Measurements from ENCODE around the gene PHF10.
A peak's percentile ranks its signal among the peaks of the same experiment; 100 is the strongest.
"Not testable (repeated sequence)": the region's sequence is repeated elsewhere in the genome, so short reads cannot be mapped to it uniquely, and the experiment has no call there.

PHF10 gene

GRCh38 chr6:169701311-169701953 is 22.9 kb downstream of the PHF10 start:
- Histone ChIP-seq H3K27ac (replicated peaks) (peak overlapping the region; percentile 88), H3K27me3 (ENCODE audit: insufficient read depth, poor library complexity, severe bottlenecking) (no peaks in the 10 kb centered on the region), H3K4me3 (replicated peaks; ENCODE audit: insufficient read depth, low read length) (peak overlapping the region; percentile 94)
- TF ChIP-seq GABPA (IDR thresholded peaks at IDR 0.05; ENCODE audit: low read depth), result no peak
- TF ChIP-seq SPI1 (IDR thresholded peaks at IDR 0.05; ENCODE audit: borderline replicate concordance, low read depth), result no peak
- TF ChIP-seq, protein P1, sequence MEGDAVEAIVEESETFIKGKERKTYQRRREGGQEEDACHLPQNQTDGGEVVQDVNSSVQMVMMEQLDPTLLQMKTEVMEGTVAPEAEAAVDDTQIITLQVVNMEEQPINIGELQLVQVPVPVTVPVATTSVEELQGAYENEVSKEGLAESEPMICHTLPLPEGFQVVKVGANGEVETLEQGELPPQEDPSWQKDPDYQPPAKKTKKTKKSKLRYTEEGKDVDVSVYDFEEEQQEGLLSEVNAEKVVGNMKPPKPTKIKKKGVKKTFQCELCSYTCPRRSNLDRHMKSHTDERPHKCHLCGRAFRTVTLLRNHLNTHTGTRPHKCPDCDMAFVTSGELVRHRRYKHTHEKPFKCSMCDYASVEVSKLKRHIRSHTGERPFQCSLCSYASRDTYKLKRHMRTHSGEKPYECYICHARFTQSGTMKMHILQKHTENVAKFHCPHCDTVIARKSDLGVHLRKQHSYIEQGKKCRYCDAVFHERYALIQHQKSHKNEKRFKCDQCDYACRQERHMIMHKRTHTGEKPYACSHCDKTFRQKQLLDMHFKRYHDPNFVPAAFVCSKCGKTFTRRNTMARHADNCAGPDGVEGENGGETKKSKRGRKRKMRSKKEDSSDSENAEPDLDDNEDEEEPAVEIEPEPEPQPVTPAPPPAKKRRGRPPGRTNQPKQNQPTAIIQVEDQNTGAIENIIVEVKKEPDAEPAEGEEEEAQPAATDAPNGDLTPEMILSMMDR (IDR thresholded peaks at IDR 0.05; ENCODE audit: insufficient read depth, low read length), result no peak
- TF ChIP-seq REST (IDR thresholded peaks at IDR 0.05; ENCODE audit: insufficient replicate concordance, low read depth), result no peak
- no peak for TF ChIP-seq POLR2AphosphoS5 (IDR thresholded peaks at IDR 0.05; ENCODE audit: low read depth)
- DNase-seq (ENCODE audit: low read depth in 1 of 2, low spot score in 1 of 2), result no peak

- H3K4me3 ChIP-seq (replicated peaks; ENCODE audit: insufficient read depth, low read length), result peak overlapping the region; percentile 94
- DNase-seq (ENCODE audit: low read depth in 1 of 2, low spot score in 1 of 2), result peak; percentile 54 to 90
- no peaks in the 10 kb centered on the region for H3K27me3 ChIP-seq (ENCODE audit: insufficient read depth, poor library complexity, severe bottlenecking)
- peak overlapping the region; percentile 88 for H3K27ac ChIP-seq (replicated peaks)
- peak; percentile 93 for TF ChIP-seq SPI1 (IDR thresholded peaks at IDR 0.05; ENCODE audit: borderline replicate concordance, low read depth)
- no peak for TF ChIP-seq POLR2AphosphoS5 (IDR thresholded peaks at IDR 0.05; ENCODE audit: low read depth)
Measured at GRCh38 chr6:169700296-169700695, 24.0 kb downstream of the PHF10 start.

DNA sequence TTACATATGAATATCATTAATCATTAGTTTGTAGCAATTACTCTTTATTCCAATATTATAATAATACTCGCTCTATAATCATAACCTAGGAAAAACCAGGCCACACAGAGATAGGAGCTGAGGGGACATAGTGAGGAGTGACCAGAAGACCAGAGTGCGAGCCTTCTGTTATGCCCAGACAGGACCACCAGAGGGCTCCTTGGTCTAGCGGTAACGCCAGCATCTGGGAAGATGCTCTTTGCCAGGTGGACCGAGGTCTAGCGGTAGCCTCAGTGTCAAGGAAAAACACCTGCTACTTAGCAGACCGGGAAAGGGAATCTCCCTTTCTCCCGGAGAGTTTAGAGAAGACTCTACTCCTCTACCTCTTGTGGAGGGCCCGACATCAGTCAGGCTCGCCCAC is 27.2 kb downstream of the PHF10 start:
- H3K27ac ChIP-seq (replicated peaks); DNase-seq (ENCODE audit: low read depth in 1 of 2, low spot score in 1 of 2); H3K4me3 ChIP-seq (replicated peaks; ENCODE audit: insufficient read depth, low read length); H3K27me3 ChIP-seq (ENCODE audit: insufficient read depth, poor library complexity, severe bottlenecking): not testable (repeated sequence)

DNA sequence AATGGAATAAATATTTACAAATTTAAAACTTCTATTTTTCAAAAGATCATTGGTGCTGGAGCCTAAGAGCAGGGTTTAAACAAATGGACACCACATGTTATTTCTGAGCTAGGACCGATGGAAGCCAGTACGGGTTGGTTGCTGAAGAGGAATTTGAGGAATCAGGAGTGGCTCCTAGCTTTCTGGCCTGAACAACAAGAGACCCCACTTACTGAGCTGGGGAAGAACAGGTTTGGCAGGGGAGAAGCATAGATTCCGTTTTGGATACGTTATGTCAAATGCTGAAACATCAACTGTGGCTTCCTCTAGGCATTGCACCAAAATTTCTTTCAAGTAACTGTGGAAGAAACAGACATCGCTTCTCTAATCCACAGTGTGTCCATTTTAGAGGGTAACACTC is 29.2 kb downstream of the PHF10 start:
- Histone ChIP-seq H3K27me3 (ENCODE audit: insufficient read depth, poor library complexity, severe bottlenecking) (no peaks in the 10 kb centered on the region), H3K27ac (replicated peaks) (no peak overlapping the region), H3K4me3 (replicated peaks; ENCODE audit: insufficient read depth, low read length) (no peak overlapping the region)
- DNase-seq (ENCODE audit: low read depth in 1 of 2, low spot score in 1 of 2), result no peak
- no peak for TF ChIP-seq REST (IDR thresholded peaks at IDR 0.05; ENCODE audit: insufficient replicate concordance, low read depth)
- TF ChIP-seq SPI1 (IDR thresholded peaks at IDR 0.05; ENCODE audit: borderline replicate concordance, low read depth), result no peak
- no peak for TF ChIP-seq GABPA (IDR thresholded peaks at IDR 0.05; ENCODE audit: low read depth)
- TF ChIP-seq, protein P1 (IDR thresholded peaks at IDR 0.05; ENCODE audit: insufficient read depth, low read length), result no peak
- TF ChIP-seq POLR2AphosphoS5 (IDR thresholded peaks at IDR 0.05; ENCODE audit: low read depth), result no peak

GRCh38 chr6:169692516-169692915 is 31.8 kb downstream of the PHF10 start:
- H3K4me3 ChIP-seq (replicated peaks; ENCODE audit: insufficient read depth, low read length), result no peak overlapping the region
- H3K27ac ChIP-seq (replicated peaks), result no peak overlapping the region
- TF ChIP-seq POLR2AphosphoS5 (IDR thresholded peaks at IDR 0.05; ENCODE audit: low read depth) (no peak), SPI1 (IDR thresholded peaks at IDR 0.05; ENCODE audit: borderline replicate concordance, low read depth) (no peak), REST (IDR thresholded peaks at IDR 0.05; ENCODE audit: insufficient replicate concordance, low read depth) (no peak), GABPA (IDR thresholded peaks at IDR 0.05; ENCODE audit: low read depth) (no peak)
- TF ChIP-seq, protein P1 (IDR thresholded peaks at IDR 0.05; ENCODE audit: insufficient read depth, low read length), result no peak
- H3K27me3 ChIP-seq (ENCODE audit: insufficient read depth, poor library complexity, severe bottlenecking), result no peaks in the 10 kb centered on the region
- DNase-seq (ENCODE audit: low read depth in 1 of 2, low spot score in 1 of 2), result no peak

Measured in HL-60 (cell line).